HG03520 (cell line): ENCODE measurements around the gene MTARC2.
A peak's percentile ranks its signal among the peaks of the same experiment; 100 is the strongest.

Experiments
- ATAC-seq: cut with Tn5 transposase; IDR thresholded peaks from one replicate; pipeline ENCODE4 v1.9.1; 2021; ENCODE audit warnings: mild to moderate bottlenecking, moderate library complexity; ENCODE audit not compliant: unreplicated experiment

Gene MTARC2

DNA sequence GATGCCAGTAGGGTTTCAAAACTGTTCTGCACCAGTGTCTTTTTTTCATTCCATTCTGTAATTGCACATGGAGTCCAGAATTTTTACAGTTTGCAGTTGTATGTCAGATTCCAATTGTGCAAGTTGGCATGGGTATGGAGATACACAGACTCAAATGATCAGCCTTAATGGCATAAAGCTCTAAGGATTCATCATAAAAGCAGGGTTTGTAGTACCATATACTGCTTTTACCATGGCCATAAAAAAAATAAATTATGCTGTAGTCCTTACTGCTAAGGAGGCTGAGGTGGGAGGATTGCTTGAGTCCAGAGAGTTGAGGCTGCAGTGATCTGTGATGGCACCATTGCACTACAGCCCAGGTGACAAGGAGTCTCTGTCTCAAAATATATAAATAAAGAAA, 48.9 kb downstream of the MTARC2 start:
- no peak for ATAC-seq

DNA sequence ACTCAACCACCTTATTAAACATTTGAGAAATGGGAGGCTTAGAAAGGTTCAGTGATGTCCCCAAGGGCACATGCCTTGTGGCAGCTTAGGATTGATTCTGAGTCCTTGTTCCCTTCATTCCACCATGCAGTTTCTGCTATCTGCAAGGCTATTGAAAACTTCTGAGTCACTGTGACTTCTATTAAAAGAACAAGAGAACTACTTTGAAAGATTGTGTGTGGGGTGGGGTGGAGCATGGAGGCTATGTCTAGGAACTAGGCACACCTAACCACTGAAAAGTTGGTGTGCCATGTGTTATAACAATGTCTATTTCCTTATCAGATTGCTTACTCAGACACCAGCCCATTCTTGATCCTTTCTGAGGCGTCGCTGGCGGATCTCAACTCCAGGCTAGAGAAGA, 49.4 kb downstream of the MTARC2 start:
- no peak for ATAC-seq

DNA sequence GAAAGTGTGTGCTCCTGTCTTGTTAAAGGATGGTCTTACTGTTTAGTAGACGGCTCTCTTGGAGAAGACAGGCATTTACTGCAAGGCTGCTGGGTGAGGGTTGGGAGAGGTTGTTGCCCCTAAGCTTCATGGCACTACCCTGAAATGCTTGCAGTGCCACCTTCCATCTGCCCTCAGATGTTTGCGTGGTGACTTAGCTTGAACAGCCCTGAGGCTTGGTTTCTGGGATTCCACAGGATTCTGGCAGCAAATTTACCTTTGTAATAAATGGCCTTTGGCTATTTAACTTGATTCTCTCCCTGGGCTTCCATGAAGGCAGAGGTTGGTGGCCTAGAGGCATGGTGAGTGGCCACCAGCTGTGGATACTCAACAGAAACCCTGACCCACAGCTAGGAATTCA, 50.2 kb downstream of the MTARC2 start:
- ATAC-seq, result no peak

- no peak for ATAC-seq
Measured at GRCh38 chr1:220800262-220800661, 52.1 kb downstream of the MTARC2 start.

DNA sequence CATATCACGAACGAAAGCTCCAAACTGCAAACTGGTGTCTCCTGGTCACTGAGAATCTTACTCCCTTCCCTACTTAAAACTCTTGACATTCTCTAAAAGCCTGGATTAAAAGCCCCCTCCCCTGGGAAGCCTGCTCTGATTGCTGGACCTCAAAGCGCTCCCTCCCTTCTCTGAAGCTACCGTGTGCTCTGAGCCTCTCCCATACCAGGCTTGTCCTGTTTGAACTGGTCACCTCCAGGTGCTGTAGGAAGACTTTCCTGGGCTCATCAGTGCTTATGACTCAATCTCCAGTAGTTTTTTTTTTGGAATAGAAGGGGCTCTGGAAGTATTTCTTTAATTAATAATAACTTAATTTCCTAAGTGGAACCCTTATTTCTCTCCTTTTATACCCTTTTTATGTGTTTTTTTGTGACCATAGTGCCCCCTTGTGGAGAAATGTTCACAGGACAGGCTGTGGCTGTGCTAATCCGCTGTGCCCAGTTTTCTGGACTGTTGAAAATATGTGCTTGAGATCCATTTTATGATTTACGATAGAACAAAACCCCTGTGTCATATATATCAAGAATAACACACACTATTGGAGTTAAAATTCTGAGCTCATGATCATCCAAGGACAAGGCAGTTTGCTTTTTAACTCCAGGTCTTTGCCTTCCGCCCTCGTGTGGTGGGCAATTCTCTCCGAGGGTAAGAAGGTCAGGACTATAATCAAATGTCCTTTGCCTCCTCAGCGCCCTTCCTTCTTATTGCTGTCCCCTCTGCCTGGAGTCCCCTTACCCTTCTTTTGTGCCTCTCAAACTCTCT, 55.5 kb downstream of the MTARC2 start:
- peak; percentile 57 for ATAC-seq

GRCh38 chr1:220804202-220804586, 56.1 kb downstream of the MTARC2 start:
- ATAC-seq, result no peak

- no peak for ATAC-seq
Measured at GRCh38 chr1:220806408-220806807, 58.3 kb downstream of the MTARC2 start.

- no peak for ATAC-seq
Measured at GRCh38 chr1:220807726-220808125, 59.6 kb downstream of the MTARC2 start.

- ATAC-seq, result no peak
Measured at GRCh38 chr1:220808345-220809186, 60.4 kb downstream of the MTARC2 start.

- ATAC-seq, result no peak
Measured at GRCh38 chr1:220809187-220809550, 61.0 kb downstream of the MTARC2 start.

- peak; percentile 13 for ATAC-seq
Measured at GRCh38 chr1:220809704-220810103, 61.6 kb downstream of the MTARC2 start.

DNA sequence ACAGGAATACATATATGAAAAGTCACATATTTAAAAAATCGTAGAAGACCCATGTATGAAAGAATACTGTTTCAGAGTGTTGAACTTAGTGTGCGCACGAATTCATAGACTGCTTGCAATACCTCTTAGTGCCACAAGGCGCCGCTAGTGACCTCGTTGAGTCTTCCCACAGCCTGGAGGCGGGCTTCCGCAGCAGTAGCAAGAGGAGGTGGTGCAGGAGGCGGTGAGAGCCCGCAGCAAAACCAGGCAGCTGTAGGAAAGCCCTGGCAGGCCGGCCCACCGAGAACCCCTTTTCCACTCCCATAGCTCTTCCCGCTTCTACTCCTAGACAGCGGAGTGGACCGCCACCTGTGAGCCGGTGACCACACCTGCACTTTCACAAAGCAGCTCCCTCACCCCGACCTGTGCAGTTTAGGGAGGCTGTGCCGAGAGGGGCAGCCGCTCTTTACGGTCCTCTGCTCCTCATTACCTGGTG, 62.1 kb downstream of the MTARC2 start:
- peak; percentile 92 for ATAC-seq

GRCh38 chr1:220810963-220811362, 62.8 kb downstream of the MTARC2 start:
- no peak for ATAC-seq

GRCh38 chr1:220811695-220812094, 63.6 kb downstream of the MTARC2 start:
- ATAC-seq, result no peak

GRCh38 chr1:220812308-220812707, 64.2 kb downstream of the MTARC2 start:
- ATAC-seq, result no peak

- ATAC-seq, result no peak
Measured at GRCh38 chr1:220813013-220813412, 64.9 kb downstream of the MTARC2 start.

- ATAC-seq, result no peak
Measured at GRCh38 chr1:220815409-220815808, 67.3 kb downstream of the MTARC2 start.

DNA sequence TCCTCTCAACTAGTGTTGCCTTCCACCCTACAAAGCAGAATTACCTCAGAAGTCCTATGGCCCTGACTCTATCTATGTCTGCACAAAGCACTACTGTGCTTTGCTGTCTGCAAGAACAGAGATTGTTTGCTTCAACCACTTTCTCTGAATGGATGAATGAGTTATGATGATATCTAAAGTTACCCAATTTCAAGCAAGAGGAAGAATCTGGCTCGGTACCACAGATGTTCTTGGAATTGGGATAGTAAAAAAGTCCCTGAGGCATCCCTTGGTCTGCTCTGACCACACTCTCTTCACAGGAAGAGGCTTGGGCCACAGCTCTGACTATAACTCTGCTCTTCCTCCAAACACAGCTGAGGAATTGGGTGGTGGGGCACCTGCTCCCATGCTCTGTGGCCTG, 69.8 kb downstream of the MTARC2 start:
- no peak for ATAC-seq

GRCh38 chr1:220818421-220819173, 70.5 kb downstream of the MTARC2 start:
- ATAC-seq, result no peak

DNA sequence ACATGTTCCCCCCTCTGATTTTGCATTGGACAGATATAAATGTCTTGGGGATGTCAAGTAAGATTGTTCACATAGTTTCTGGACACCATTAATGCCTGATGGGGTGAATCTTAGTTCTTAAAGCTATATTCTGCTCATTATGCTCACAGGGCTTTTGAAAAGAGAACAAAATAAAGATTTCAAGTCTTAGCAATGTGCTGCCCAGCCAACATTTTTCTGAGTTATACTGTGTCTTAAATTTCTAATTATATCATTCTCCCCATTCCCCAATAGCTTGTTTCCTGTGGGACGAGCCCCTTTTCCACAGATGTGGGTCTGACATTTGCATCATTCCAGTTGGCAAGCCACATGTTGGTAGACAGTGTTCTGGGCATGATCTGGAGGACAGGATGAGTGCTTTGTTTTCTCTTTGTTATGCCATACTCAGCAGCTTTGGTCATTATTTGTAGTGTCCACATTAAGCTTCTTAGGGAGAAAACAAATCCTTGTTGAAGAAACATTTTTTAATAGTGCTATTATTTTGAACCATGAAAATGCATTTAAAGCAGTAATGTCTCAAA, 71.4 kb downstream of the MTARC2 start:
- ATAC-seq, result no peak
